K562 (cell line): ENCODE data around the gene PCNX3. TPM values are rescaled to one million over a fixed set of nuclear protein-coding genes. Genes with fewer than 3 reads are reported as not detected.

Experiments used
- CREB1 ChIP-seq, 2 experiments: sonication (generic) in 1 of 2; formaldehyde crosslinking in 1 of 2; IDR thresholded peaks; 2 replicates each; pipeline versions ENCODE4 v1.6.1 to v1.8.0; 2012 to 2022; ENCODE audit warnings: inconsistent platforms in 1 of 2, mild to moderate bottlenecking in 1 of 2, missing genetic modification reagents in 1 of 2, moderate library complexity in 1 of 2
- GABPB1 ChIP-seq: sonication (generic); formaldehyde crosslinking; IDR thresholded peaks from 2 replicates; pipeline ENCODE4 v1.8.0; 2022; ENCODE audit warnings: mild to moderate bottlenecking, missing genetic modification reagents
- JUN ChIP-seq, 2 experiments: sonication (generic) in 1 of 2; formaldehyde crosslinking in 1 of 2; IDR thresholded peaks; 2 replicates each; pipeline versions ENCODE4 v1.6.1 to v1.8.0; 2012 to 2022; ENCODE audit warnings: borderline replicate concordance in 2 of 2, mild to moderate bottlenecking in 2 of 2, improper control_type of control experiment in 1 of 2, low read depth in 1 of 2, low read length in 1 of 2, missing genetic modification reagents in 1 of 2
- MECOM ChIP-seq: fragments of 250-450 bp; sonication (Bioruptor Pico); IDR thresholded peaks from 2 replicates; pipeline ENCODE4 v1.8.0; 2022; ENCODE audit warnings: inconsistent platforms
- PRMT5 ChIP-seq: sonication (generic); formaldehyde crosslinking; IDR thresholded peaks from 2 replicates; pipeline ENCODE4 v1.5.0; 2020; ENCODE audit warnings: missing genetic modification reagents
- PTRF ChIP-seq: fragments of 450-650 bp; IDR thresholded peaks from 2 replicates; pipeline ENCODE4 v1.6.1; 2016; ENCODE audit warnings: mild to moderate bottlenecking, missing genetic modification characterization, missing compliant biosample characterization
- PURB ChIP-seq: sonication (generic); formaldehyde crosslinking; IDR thresholded peaks from 2 replicates; pipeline ENCODE4 v1.9.0; 2021; ENCODE audit warnings: low read depth, mild to moderate bottlenecking, missing genetic modification reagents
- RBM14 ChIP-seq: fragments of 200-400 bp; formaldehyde crosslinking; IDR thresholded peaks from 2 replicates; pipeline ENCODE4 v1.6.1; 2018; ENCODE audit warnings: low read depth, mild to moderate bottlenecking, low read length, moderate library complexity, borderline replicate concordance; ENCODE audit not compliant: insufficient read depth
- SIX5 ChIP-seq, 2 experiments: IDR thresholded peaks; 2 replicates each; pipeline ENCODE4 v1.6.1; 2011; ENCODE audit warnings: low read length in 2 of 2, borderline replicate concordance in 1 of 2, low read depth in 1 of 2, mild to moderate bottlenecking in 1 of 2, moderate library complexity in 1 of 2; ENCODE audit not compliant: insufficient read depth in 1 of 2
- WHSC1 ChIP-seq: IDR thresholded peaks from one replicate; pipeline ENCODE4 v1.6.1; 2012; ENCODE audit warnings: low read length, control low read depth, inconsistent platforms
- ZNF165 ChIP-seq: fragments of 250-450 bp; sonication (Bioruptor Pico); IDR thresholded peaks from 2 replicates; pipeline ENCODE4 v1.4.0; 2020; ENCODE audit warnings: borderline replicate concordance
- ZNF384 ChIP-seq: IDR thresholded peaks from 2 replicates; pipeline ENCODE4 v1.6.1; 2012; ENCODE audit warnings: low read depth, low read length, improper control_type of control experiment
- ZNF76 ChIP-seq: fragments of 250-450 bp; sonication (Bioruptor Pico); IDR thresholded peaks from 2 replicates; pipeline ENCODE4 v1.4.0; 2020; ENCODE audit warnings: mild to moderate bottlenecking, moderate library complexity, borderline replicate concordance
- polyA plus RNA-seq, 8 experiments: library from polyadenylated mRNA; depleted of rRNA in 4 of 8; stranded (reverse) in 5 of 8; unstranded in 3 of 8; fragments of >200 nt; fragmentation: Nextera tagmentation in 2 of 8; fragmentation: Illumina TruSeq in 1 of 8; extraction: Ambion mirVana in 2 of 8; extraction: Trizol in 1 of 8; gene quantifications; 2 replicates each; pipeline versions ENCODE4 v1.2.1 to v1.2.3, GENCODE V29; 2011 to 2014; ENCODE audit warnings: inconsistent platforms in 1 of 8, missing spikeins in 1 of 8
- total RNA-seq, 7 experiments: library from RNA; depleted of rRNA in 6 of 7; stranded (reverse); fragments of >200 nt in 6 of 7; fragmentation: Illumina TruSeq in 2 of 7; extraction: Trizol in 2 of 7; gene quantifications; 2 replicates each; pipeline versions ENCODE4 v1.2.1 to v1.2.3, GENCODE V29; 2011 to 2021; ENCODE audit warnings: low replicate concordance in 1 of 7
- TF ChIP-seq, protein P1 (sequence below), 2 experiments: IDR thresholded peaks; 2 replicates each; pipeline ENCODE4 v1.6.1; 2012; ENCODE audit warnings: improper control_type of control experiment in 2 of 2, low read depth in 2 of 2, low read length in 2 of 2, borderline replicate concordance in 1 of 2
- TF ChIP-seq, protein P2 (sequence below): fragments of 250-450 bp; sonication (Bioruptor Pico); IDR thresholded peaks from 2 replicates; pipeline ENCODE4 v1.8.0; 2021; ENCODE audit warnings: moderate library complexity, mild to moderate bottlenecking, inconsistent platforms
- TF ChIP-seq, protein P3 (sequence below): fragments of 250-450 bp; sonication (Bioruptor Pico); IDR thresholded peaks from 2 replicates; pipeline ENCODE4 v1.4.0; 2020; ENCODE audit warnings: borderline replicate concordance
- TF ChIP-seq, protein P4 (sequence below): fragments of 200-800 bp; sonication (Bioruptor generic); IDR thresholded peaks from 2 replicates; pipeline ENCODE4 v1.6.1; 2017; ENCODE audit warnings: missing genetic modification characterization, missing compliant biosample characterization

The PCNX3 gene
- total and polyA plus RNA-seq, 9 of the 15 experiments (the other 6 are each of a cell fraction or from before 2014, with no cell fraction given), result 0.11 to 47.8 (median 12.8) TPM

DNA sequence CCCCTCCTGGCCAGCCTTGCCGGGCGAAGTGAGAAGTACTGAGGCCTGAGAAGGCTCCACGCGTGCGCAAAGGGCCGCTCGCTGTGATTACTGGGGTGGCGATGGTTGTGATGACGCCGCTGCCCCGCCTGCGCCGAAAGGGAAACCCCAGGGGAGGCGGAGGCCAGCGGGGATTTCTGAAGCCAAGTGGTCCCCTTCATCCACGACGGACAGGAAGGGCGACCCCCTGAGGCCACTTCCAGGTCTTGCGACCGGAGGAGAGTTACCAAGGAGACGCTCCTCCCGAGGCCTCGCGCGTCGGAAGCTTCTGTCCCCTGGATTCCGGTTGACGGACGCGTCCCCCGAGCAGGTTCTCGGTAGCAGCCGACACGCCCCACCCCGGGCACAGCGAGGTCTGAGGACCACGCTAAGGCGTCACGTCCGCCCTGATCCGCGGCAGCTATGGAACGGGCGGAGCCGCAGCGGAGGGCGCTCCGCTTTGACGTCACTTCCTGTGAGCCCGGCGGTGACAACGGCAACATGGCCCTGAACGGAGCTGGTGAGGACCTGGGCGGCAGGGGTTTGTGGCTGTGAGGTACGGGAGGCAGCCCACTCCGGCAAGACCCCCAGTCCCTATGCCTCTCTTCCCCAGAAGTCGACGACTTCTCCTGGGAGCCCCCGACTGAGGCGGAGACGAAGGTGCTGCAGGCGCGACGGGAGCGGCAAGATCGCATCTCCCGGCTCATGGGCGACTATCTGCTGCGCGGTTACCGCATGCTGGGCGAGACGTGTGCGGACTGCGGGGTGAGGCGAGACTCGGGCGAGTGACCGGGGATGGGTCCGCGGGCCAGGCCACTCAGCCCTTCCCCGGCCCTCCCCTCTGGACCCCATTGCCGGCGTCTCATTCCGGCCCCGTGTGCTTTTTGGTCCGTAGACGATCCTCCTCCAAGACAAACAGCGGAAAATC is 45.3 kb upstream of the PCNX3 start, which contains the start of gene ZNRD2 (continued):
- TF ChIP-seq JUN (IDR thresholded peaks at IDR 0.05; ENCODE audit: borderline replicate concordance, low read depth, low read length), result no peak
- no peak for TF ChIP-seq JUN (CRISPR knock-in tag; IDR thresholded peaks at IDR 0.05; ENCODE audit: borderline replicate concordance)
- TF ChIP-seq, protein P1, sequence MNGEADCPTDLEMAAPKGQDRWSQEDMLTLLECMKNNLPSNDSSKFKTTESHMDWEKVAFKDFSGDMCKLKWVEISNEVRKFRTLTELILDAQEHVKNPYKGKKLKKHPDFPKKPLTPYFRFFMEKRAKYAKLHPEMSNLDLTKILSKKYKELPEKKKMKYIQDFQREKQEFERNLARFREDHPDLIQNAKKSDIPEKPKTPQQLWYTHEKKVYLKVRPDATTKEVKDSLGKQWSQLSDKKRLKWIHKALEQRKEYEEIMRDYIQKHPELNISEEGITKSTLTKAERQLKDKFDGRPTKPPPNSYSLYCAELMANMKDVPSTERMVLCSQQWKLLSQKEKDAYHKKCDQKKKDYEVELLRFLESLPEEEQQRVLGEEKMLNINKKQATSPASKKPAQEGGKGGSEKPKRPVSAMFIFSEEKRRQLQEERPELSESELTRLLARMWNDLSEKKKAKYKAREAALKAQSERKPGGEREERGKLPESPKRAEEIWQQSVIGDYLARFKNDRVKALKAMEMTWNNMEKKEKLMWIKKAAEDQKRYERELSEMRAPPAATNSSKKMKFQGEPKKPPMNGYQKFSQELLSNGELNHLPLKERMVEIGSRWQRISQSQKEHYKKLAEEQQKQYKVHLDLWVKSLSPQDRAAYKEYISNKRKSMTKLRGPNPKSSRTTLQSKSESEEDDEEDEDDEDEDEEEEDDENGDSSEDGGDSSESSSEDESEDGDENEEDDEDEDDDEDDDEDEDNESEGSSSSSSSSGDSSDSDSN (IDR thresholded peaks at IDR 0.05; ENCODE audit: borderline replicate concordance in 1 of 2, low read depth in 2 of 2, low read length in 2 of 2), result peak in 1 of 2 experiments; percentile 84; a peak in 2 of 4 replicates
- no peak for TF ChIP-seq RBM14
- TF ChIP-seq, protein P2, sequence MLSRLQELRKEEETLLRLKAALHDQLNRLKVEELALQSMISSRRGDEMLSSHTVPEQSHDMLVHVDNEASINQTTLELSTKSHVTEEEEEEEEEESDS (CRISPR knock-in tag), result no peak
- TF ChIP-seq MECOM, result no peak
- TF ChIP-seq ZNF165, result no peak
- TF ChIP-seq, protein P3, sequence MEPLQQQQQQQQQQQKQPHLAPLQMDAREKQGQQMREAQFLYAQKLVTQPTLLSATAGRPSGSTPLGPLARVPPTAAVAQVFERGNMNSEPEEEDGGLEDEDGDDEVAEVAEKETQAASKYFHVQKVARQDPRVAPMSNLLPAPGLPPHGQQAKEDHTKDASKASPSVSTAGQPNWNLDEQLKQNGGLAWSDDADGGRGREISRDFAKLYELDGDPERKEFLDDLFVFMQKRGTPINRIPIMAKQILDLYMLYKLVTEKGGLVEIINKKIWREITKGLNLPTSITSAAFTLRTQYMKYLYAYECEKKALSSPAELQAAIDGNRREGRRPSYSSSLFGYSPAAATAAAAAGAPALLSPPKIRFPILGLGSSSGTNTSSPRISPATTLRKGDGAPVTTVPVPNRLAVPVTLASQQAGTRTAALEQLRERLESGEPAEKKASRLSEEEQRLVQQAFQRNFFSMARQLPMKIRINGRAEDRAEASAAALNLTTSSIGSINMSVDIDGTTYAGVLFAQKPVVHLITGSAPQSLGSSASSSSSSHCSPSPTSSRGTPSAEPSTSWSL (CRISPR knock-in tag), result no peak
- TF ChIP-seq ZNF384, result no peak
- TF ChIP-seq SIX5 (IDR thresholded peaks at IDR 0.05; ENCODE audit: borderline replicate concordance in 1 of 2, insufficient read depth in 1 of 2, low read depth in 1 of 2, low read length in 2 of 2), result peak; percentile 68 to 84
- no peak for TF ChIP-seq PTRF (tag)
- TF ChIP-seq, protein P4, sequence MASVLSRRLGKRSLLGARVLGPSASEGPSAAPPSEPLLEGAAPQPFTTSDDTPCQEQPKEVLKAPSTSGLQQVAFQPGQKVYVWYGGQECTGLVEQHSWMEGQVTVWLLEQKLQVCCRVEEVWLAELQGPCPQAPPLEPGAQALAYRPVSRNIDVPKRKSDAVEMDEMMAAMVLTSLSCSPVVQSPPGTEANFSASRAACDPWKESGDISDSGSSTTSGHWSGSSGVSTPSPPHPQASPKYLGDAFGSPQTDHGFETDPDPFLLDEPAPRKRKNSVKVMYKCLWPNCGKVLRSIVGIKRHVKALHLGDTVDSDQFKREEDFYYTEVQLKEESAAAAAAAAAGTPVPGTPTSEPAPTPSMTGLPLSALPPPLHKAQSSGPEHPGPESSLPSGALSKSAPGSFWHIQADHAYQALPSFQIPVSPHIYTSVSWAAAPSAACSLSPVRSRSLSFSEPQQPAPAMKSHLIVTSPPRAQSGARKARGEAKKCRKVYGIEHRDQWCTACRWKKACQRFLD, result 0 out of 2 replicates have a peak, but pooled peaks have one; percentile 30
- TF ChIP-seq CREB1 (IDR thresholded peaks at IDR 0.05), result peak; percentile 99
- peak; percentile 100 for TF ChIP-seq CREB1 (CRISPR knock-in tag; IDR thresholded peaks at IDR 0.05)
- no peak for TF ChIP-seq ZNF76
- TF ChIP-seq WHSC1, result no peak
- no peak for TF ChIP-seq PURB
- TF ChIP-seq PRMT5 (CRISPR knock-in tag), result no peak
- peak; percentile 100 for TF ChIP-seq GABPB1 (CRISPR knock-in tag)
